ENCODE results near the gene KLHL33.

Gene KLHL33, protein sequence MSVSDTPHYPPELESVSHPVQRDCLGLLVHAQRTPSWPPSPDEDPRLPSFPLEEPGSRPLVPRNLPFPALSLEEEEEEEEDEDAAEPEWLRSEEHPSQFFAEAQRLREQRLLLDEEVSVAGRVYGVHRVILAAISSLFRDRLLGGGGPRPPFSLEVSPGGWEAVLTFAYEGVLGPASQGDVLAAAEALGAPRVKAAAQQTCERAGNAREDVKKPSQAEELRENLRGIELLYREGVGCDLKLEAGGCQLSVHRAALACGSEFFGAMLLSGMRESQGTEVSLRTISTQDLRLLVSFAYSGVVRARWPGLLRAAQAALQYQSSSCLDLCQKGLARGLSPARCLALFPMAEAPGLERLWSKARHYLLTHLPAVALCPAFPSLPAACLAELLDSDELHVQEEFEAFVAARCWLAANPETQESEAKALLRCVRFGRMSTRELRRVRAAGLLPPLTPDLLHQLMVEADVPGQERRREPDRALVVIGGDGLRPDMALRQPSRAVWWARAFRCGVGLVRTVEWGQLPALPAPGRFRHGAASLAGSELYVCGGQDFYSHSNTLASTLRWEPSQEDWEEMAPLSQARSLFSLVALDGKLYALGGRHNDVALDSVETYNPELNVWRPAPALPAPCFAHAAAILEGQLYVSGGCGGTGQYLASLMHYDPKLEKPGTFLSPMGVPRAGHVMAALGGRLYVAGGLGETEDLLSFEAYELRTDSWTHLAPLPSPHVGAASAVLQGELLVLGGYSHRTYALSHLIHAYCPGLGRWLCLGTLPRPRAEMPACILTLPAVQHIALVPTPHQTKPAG

GRCh38 chr14:20435582-20436362 is at the start of gene KLHL33:
Gene KLHL33, minus strand, starts transcription at chr14:20436166. Its CDS starts 355 bp downstream, at chr14:20435811.
- no peak for FAIRE-seq

DNA sequence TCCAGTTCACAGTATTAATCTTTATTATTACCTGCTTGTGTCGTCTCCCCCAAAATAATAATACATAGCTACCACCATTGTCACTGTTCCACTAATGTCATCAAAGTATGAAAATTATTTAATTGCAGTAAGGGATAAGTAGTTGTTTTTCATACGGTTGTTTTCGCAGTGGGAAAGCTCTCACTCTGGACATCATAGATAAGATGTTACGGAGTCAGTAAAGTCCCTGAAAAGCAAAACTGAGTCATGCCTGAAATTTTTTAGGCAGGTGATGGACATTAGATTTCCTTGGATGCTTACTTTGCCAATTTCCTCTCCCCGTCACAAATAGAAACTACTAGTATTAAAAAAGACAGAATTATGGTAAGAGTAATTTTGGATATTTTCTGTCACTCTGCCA is 46.4 kb upstream of the KLHL33 start:
- no peak for FAIRE-seq

DNA sequence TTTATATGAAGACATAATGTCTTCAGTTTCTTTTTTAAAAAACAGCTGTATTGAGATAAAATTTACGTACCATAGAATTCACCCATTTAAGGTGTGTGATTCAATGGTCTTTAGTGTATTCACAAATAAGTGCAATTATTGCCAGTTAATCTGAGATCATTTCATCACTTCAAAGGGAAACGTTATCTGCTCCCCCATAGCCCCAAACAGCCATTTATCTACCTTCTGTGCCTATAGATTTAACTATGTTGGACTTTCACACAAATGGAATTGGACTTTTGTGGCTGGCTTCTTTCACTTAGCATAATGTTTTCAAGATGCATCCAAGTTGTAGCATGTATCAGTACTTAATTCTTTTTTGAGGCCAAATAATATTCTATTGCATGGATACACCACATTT is 42.9 kb upstream of the KLHL33 start:
- FAIRE-seq: no peak

DNA sequence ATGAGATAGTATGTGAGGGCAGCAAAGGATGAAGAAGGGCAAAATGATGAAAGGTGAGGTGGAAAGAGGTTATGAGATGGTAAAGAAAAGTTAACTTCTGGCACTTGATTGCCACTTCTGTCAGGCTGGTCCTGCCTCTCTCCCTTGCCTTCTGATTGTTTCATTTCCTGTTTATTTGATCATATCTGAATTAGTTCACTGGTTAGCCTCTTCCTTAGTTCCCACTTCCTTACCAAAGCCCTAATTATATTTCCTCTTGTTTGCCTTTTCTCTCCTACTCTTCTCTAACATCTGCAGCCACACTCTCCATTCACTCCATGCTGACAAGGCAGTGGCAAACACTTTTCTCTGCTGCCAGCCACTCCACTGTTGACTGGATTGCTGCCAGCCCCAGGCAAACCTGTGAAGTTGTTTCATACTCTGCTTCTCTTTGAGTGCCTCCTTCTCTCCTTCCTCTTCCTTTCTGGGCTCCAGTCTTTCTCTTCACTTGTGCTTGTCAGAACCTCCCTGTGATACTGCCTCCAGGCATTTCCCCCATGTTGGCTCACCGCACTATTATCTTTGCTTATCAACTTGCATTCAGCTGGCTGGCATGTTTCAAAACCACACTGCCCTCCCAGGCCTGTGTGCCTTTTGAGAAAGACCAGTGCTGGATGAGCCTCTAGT is 41.4 kb upstream of the KLHL33 start:
- FAIRE-seq: no peak

- FAIRE-seq: no peak
These were observed 40.8 kb upstream of the KLHL33 start for GRCh38 chr14:20476776-20477175.

DNA sequence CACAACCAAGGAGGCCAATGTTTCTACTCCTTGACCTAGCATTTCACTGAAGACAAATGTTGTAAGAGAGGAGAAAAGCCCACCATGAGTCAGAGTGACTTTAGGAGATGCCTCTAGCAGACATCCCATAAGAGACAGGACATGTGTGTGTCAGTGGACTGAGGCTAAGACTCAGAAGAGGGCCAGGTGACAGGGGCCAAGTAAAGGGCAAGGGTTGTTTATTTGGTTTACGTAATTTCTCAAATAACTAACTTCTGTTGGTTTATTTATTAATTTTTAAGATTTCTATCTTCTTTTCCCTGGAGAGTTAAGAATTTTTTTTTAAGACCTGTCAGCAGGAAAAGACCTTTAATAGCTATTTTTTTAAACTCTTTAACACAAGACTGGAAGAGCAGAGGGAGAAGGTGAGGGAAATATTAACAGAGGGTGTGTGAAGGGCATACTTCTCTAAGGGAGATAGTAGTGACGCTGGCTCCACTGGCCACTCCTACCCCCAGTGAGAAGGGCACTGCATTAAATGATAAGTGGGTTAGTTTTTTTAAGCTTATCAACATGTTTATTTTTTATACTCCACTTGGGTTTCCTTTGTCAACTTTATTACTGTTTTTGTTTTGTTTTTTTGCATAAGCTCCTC is 36.7 kb upstream of the KLHL33 start:
- no peak for FAIRE-seq

GRCh38 chr14:20470603-20470901 is 34.6 kb upstream of the KLHL33 start:
- no peak for FAIRE-seq

DNA sequence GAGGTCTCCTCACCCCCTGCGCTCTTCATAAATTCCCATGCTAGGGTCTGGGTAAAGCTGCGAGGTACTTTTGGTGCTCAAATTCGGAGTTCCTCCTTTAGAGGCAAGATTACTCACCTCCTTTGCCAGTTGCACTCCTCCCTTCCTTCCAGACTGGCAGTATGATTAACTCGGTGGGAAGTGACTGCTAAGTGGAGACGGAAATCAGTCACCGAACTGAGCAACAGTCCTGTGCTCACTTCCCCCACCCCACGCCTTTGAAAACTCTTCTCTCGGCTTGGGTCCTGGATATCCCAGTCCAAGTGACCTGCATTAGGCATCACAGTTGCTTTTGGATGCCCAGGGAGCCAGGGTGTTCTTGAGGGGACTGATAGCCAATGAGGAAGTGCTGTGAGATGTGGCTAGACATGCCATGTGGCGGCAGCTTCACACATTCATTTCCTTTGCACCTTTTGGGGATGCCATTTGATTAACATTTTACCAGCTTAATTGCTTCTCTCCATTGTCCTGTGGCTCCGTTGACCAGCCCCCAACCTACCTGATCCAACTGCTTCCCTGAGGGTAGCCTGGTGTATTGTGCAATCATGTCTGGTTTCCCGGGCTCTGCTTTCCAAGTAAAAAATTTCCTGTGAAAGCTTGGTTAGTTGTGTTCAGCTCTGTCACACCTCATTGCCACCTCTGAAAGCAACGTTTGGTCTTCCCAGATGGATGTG is 34.1 kb upstream of the KLHL33 start:
- FAIRE-seq: no peak

DNA sequence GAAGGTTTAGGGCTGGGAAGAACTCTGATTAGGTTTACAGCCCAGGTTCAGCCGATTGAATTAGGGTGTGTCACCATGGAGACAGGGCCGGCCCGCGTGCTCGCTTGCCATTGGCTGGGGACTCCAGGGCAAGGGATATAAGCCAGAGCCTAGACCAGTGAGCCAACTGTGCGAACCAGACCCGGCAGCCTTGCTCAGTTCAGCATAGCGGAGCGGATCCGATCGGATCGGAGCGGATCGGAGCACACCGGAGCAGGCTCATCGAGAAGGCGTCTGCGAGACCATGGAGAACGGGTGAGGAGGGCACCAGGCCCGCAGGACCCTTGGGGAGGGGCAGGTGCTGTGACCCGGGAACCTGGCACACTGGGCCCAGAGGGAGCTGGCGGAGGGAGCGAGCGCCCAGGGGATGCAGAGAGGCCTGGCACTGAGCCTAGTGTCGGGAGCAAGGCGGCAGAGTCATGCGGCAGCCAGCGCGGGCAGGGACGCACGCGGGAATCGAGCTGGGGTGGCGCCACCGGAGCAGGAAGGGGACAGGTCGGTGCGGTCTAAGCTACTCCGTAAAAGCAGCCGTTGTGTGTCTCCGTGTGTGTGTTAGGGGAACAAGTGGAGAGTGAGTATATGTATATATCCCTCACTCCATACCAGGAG is 33.4 kb upstream of the KLHL33 start, which contains the start of gene PNP:
Gene PNP, plus strand, starts transcription at position 165 of the 648 bp plus-strand sequence. Its CDS starts 119 bp downstream, at position 284.
- FAIRE-seq: no peak

GRCh38 chr14:20468764-20469241 is 32.8 kb upstream of the KLHL33 start:
- no peak for FAIRE-seq

- peak; percentile 98 for FAIRE-seq
These were observed 25.5 kb upstream of the KLHL33 start, which contains the start of gene PIP4P1 for GRCh38 chr14:20461225-20462141. Gene PIP4P1, minus strand, starts transcription at chr14:20461434. Its CDS starts 109 bp downstream, at chr14:20461325.

DNA sequence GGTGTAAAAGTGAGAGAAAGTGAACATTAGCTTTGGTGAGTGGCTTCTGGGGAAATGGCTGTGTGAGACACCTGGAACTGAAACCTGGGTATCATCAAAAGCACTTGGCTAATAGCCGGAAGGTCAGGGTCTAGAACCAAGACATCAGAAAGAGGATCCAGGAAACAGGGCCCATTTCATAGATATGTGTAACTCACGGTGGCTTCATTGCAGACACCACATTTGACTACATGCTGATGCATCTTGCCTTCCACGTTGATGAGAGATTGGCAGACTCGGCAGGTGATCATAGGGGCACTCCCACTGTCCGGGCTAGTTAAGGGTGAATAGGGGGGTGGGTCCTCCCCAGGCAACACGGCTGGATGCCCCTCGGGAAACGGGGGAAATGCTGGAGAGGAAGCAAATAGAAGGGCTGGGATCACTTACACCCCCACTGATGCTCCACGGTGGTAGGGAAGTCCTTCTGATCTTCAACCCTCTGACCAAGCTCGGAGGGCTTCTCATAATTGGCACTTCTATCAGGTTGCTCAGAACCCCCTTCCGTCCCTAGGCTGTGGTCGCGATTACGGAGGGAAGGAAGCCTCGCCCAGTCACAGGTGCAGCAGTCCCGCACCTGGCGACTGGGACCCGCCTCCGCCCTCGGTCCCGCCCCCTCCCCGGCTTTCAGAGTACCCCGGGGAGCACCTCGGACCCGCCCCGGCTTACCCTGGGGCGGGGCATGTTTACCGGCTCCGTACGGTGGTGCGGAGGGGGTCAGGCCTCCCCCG is 24.7 kb upstream of the KLHL33 start:
- no peak for FAIRE-seq

GRCh38 chr14:20458031-20458789 is 22.2 kb upstream of the KLHL33 start:
- no peak for FAIRE-seq

- no peak for FAIRE-seq
These were observed 21.0 kb upstream of the KLHL33 start for GRCh38 chr14:20456971-20457370.

GRCh38 chr14:20455355-20456300 is 19.7 kb upstream of the KLHL33 start:
- no peak for FAIRE-seq

DNA sequence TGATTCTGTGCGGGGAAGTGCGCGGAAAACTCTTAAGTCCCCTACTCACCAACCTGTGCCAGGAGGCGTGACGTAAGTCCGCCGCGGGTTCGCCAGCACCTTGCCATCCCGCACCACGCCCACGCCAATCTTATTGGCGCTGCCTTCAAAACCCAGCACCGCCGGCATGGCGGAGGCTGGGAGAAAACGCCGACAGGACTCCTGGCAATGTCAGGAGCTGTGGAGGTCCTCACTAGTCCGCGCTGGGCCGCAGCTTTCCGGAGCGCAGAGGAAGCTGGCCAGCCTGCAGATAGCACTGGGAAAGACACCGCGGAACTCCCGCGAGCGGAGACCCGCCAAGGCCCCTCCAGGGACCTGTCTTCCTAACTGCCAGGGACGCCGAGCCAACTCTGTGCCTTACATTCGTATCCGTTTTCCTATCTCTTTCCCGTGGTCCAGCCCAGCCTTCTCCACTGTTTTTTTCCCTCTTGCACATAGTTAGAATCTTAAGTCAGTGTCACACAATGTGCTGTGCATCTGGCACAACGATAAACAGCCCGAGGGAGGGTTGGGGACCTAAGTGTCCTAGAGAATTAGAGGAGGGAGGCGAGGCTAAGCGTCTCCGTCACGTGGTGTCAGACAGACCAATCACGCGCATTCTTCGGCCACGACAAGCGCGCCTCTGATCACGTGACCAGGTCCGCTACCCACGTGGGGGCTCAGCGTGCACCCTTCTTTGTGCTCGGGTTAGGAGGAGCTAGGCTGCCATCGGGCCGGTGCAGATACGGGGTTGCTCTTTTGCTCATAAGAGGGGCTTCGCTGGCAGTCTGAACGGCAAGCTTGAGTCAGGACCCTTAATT is 18.8 kb upstream of the KLHL33 start, which contains the start of the genes APEX1 and OSGEP:
Gene APEX1, plus strand, starts transcription at position 711 of the 839 bp plus-strand sequence. CDS start 420 bp downstream, outside the sequence.
Gene OSGEP, minus strand, starts transcription at position 297 of the 839 bp plus-strand sequence. Its CDS starts 129 bp downstream, at position 168.
- peak; percentile 91 for FAIRE-seq

Data from TTC549 (cell line).